CD4-positive, alpha-beta T cell treated with Interleukin-4 for 4 hours (primary cell): ENCODE data around the gene NAT16.
A peak's percentile ranks its signal among the peaks of the same experiment; 100 is the strongest.

ENCODE experiments used
- DNase-seq: peaks from one replicate; pipeline ENCODE4 v3.0.0-alpha.2; 2020

The NAT16 gene

DNA sequence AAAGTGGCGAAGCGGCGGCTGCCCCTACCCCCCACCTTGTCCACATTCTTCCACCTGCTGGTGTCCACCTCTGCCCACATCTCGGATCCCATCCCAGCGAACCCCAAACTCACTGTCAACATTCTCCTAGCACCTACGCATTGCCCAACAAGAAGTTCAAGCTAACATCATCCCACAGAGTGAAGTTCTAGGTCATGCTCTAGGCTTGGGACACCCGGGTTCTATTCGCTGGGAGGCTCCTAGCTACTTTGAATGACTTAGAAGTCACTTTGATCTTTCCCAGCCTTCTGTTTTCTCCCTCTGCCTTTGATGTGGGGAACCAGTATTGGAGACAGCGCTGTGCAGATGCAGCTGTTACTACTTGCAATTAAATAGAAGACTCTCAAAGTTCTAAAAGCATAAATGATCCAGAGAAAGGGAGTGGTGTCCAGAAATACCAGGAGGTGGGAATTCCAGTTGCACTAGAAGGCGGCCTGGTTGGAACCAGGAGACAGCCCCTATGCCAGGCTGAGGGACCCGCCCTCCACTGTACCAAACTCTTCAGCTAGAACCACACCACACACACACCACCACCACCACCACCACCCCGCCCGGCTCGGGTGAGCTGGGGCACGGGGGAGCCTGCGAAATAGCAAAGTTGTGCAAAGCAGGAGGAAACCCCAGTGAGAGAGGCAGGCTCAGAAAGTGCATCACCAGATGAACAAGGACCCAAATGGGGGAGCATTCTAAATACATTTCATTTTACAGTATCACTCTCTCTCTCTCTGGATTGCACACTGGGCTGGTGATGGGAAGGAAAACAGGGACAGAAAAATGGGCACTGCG lies 9.3 kb downstream of the NAT16 start:
- no peak for DNase-seq

DNA sequence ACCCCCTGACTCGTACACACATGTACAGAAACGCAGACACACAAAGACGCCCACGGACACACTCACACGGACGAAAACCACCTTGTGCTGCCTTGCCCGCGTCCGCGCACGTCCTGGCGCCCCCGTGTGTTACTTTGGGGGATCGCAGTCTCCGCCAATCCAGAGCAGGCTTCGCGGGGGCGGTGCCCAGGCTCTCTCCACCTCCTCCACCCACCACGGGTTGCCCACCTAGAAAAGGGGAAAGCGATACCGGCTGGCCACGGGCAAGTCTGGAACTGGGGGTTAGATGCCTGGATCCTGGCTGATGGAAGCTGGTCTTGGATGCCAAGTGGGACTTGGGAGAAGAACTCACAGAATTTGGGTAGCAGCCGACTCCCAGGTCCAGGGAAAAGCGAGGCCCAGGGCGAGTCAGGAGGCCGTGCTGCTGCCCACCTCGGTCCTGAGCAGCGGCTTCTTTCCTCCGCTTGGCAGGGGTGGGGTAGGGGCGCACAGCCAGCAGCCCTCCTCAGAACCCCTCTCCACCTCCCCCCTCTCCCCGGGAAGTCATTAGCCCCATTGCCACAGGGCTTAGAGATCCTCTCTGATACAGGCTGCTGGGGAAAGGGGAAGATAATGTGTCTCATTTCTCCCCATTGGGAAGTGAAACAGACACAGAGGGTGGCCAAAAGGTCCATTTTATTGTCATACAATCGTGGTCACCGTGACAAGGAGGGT lies 10.1 kb downstream of the NAT16 start:
- DNase-seq: peak; percentile 78

DNA sequence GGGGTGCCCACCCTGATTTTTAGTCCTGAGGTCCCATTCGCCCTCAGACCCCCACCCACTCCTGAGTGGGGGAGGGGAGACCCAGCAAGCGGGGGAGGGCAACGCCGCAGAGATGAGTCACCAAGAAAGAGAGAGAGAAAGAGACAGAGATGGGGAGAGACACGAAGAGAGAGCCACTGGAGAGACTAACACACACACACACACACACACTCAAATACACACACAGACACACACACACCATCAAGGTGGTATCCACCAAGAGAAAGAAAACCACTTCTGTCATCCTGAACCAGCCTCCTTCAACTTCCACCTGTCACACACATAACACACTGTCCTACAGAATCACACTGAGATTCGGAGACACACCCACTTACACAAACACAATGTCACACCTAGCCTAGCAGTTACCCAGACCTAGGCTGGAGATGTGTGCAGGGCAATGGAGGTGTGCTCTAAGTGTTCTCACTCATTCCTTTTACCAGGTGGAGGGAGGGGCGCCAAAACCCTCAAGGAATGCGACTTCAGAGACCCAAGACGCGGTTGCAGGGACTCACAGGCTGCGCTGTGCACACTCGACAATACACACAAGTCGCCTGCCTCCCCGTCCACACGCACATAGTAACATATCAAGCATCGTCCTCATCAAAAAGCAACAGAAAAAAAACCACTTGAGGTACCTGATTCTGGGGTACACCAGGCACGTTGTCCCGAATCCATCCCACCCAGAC lies 10.8 kb downstream of the NAT16 start:
- no peak for DNase-seq

DNA sequence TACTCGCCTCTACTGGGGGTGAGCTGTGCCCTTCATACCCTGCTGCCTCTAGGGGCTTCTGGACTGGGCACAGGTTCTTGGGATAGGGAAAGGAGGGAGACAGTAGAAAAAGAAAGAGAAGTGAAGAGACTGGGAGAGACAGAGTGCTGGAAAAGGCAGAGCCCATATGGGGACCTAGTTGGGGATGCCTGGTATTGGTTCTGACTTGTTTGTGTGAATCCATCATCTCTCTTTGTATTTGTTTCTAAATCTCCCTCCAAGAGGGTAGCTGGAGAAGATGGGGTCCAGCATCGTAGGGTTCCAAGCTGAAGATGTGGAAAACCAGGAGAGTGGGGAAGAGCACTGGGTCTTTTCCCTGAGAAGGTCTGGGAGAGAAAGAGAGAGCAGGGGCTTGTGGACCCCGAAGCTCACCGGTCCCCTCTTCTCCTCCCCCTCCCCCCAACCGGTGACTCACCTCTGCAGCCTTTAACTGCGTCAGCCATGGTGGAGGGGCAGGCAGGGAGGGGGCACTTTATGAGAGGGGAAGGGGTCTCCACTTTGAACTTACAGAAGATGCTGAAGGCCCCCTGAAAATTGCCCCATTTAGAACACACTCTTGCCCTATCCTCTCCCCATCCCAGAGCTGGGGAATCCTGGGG lies 11.6 kb downstream of the NAT16 start:
- no peak for DNase-seq

DNA sequence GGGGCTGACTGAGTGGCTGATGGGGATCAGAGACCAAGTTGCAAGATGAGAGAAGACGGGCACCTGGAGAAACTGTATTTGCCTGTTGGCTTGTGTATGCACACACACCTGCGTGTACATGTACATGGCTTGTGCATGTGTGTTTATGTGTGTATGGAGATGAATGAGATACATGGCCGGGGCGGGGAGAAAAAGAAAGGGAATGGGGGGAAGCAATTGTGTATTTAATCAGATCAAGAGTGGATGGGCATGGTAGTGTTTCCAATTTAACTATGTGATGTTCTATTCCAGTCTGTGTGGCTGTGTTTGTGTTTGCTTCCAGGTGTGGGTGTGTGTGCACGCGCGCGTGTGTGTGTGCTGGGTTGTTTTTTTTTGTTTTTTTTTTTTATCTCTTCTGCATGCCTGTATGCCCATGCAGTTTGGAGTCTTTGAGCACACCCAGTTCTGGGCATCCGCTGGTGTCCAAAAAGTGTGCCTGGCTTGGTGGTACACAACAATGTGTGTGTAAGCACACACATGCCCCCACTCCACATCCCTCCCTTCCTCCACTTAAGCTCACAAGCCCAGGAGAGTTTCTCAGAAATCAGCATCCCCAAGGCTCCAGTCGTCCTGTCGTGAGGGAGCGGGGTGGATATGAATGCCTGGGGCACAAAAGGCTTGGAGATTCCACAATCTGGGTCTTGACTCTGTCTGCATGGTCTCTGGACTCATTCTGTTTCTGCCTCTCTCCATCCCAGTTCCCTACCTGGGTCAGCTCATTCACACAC lies 12.3 kb downstream of the NAT16 start:
- no peak for DNase-seq

DNA sequence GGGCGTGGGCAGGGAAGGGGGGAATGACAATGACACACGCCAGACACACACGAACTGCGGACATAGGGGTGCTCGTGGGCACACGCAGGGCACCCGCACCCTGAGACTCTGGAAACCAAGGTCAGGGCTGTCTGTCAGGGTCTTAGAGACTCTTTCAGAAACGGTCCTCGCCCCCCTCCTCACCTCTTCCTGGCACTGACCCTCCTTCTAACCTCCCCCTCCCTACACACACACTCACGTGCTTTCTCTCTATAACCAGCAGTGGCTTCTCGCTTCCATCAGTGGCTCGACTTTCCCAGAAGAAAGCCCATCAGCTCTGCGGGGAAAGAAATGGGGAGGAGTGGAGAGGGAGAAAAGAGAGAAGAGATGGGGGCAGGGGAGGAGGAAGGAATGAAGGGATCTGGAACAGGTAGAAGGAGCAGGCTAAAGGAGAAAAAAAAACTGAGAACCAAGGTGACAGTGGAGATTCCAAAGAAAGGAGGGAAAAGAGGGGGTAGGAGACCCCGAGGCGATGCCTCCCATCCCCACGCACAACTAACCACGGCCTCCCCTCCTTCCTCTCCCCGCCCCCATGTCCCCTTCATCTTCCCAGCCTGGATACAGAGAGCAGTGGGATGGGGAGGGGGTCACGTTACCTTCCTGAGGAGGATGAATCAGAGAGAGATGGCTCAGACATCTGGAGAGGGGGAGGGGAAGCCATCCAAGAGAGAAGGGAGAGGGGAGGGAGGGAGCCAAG lies 13.0 kb downstream of the NAT16 start:
- no peak for DNase-seq

DNA sequence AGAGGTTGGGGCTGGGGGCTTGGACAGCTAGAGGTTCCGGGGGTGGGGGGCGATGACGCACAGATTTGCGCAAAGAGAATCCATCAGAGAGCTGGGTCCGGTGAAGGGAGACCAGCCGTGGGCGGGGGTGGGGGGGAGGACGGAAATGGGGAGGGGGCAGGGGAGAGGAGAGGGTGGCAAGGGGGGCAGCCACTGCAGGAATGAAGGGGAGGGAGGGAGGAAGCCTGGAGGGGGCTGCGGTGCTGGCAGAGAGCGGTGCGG lies 13.5 kb downstream of the NAT16 start:
- DNase-seq: no peak

DNA sequence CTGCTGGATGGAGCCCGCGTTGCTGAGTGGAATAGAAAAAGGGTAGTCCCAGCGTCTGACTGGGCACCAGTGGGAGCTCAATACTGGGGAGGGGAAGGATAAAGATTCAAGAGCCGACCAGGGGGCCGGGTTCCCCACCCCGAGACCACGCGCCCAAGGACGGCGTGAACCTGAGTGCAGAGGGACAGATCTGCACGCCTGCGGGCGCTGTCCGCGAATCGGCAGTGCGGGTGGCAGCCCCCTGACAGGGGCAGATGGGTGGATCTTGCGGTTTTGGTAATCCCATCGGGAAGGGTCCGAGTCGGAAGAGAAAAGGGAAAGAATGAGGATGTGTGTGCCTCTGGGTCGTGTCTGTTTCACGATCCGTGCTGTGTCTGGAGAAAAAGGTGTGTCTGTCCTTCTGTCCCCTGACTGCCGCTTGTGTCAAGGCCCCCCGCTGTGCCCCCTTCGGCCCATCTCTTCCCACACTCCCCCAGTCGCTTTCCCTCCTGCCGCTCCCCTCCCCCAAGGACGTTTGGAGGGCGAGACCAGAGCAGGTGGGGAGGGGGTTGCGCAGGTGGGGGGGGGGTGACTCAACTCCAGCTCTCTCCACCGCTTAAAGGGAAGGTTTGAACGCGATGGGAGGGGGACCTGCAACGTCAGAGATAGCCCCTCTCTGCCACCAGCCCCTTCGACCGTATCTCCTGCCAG lies 14.0 kb downstream of the NAT16 start:
- DNase-seq: no peak

DNA sequence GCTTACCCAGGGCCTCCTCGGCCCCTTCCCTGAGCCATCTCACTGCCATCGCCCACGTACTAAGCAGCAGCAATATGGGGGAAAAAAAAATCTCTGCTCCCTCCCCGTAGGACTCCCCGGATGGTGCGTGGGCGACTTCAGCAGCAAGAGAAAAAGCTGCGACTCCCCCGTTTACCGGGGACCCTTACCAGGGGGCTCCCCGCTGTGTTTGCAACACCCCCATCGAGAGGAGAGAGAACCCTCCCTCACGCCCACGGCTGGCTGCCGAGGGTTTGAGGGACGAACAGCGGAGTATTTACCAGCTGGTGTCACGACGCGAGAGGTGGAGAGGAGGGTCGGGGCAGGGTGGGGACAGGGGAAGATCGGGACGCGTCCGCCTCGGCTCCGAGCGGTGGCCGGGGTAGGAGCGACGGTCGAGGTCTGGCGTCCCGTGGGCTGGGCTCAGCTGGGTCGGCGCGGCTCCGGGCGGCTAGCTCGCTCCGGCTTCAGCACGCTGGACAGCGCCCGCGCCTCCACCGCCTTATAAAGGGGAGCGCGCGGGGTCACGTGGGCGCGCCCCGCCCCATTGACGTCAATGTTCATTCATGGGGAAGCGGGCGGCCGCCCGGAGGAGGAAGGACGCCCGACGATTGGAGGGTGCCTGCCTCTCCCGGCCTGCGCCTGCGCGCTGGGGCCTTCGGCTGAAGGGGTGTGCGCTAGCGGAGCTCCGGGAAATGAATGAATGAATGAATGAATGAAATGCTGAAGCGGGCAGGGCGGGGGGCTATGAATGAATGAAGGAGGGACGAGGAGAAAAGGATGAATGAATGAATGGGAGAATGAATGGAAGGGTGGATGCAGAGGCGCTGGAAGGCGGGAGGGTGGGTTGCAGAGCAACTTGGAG lies 14.8 kb downstream of the NAT16 start, which contains the start of gene VGF:
Gene VGF, minus strand, starts transcription at position 495 of the 883 bp plus-strand sequence. CDS start 726 bp downstream, outside the sequence.
- DNase-seq: peak; percentile 90

DNA sequence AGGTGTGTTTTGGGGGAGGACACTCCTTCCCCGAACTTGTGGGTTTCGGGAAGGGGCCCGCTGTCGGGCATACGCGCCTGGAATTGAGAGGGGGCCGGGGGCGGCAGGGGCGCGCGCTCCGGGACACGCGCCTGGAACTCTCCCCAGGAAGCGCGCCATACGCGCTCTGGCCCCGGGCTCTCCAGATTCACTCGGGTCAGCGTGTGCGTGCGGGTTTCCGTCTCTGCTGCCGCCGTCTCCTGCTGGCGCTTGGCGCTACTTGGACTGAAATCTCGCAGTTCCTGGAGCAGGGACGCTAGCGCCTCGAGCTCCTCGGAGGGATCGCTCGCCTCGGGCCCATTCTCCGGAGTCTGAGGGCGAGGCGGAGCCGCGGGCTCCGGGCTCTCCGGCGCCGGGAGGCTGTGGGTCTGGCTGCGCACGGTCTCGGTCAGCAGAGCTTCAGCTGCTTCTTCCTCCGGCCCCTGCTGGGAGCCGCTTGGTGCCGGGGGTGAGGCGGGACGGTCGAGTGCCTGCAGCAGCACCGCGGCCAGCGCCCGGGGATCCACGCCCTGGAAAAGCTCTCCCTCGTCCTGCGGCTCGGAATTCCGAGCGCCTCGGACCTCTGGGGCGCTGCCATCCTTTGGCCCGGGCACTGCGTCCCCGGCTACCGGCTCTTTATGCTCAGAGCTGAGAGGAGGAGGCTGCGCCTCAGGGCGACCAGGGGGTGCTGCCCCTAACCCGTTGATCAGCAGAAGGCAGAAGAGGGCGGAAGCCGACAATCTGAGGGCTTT lies 15.8 kb downstream of the NAT16 start:
- no peak for DNase-seq

DNA sequence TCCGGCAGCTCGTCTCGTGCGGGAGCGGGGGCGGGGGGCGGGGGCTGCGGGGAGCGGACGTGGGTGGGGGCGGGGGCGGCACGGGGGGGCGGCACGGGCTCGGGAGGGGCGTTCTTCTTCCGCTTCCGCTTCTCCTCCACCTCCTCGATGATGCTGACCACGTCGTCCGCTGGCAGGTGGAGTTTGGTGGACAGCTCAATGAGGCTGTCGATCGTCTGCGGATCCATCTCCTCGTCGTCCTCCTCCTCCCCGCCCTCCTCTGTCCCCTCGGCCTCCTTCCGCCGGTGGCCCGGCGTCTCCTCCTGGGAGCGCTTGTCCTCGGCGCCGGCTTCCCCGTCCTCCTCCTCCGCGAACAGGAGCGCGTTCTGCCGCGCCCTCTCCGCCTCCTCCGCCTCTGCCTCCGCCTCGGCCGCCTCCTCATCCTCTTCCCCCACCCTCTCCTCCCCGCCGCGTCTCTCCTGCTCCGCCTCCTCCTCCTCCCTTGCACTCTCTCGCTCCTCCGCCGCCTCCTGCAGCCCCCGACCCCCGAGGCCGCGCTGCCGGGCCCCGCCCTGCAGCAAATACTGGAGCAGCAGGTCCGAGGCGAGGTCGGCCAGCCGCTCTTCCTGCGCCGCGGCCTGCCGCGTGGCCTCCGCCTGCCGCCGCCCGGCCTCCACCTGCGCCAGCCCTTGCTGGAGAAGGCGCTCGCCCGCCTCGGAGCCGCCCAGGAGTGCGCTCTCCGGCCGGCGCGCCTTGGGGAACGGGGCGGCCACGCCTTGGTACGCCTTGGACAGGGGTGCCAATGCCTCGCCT lies 16.6 kb downstream of the NAT16 start:
- no peak for DNase-seq

DNA sequence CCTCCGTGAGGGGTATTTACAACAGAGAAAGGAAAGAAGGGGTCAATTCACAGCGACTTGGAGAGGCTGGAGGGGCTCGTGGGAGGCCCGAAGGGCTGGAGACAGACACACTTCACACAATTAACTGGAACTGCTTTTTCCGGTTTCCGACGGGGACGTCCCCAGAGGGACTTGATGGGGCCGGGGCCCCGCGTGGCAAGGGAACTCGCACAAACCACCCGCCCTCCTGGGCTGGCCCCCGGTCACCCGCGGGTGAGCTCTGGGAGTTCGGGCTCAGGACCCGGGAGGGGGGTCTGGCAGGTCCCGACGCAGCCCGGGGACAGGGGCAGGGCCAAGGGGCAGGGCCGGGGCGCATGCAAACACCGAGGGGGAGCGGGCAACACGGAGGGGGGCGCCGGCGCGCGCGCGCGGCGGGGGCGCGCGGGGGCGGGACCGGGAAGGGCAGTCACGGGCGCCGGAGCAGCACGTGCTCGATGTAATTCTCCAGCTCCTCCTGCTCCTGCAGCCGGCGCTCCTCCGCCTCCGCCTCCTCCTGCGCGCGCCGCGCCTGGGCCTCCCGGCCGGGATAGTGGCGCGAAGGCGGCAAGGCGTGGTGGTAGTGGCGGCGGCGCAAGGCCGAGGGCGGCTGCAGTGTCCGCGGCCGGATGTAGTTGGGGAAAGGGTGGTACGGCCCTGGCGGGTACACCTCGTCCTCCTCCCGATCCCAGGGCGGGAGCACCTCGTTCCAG lies 17.4 kb downstream of the NAT16 start:
- no peak for DNase-seq

DNA sequence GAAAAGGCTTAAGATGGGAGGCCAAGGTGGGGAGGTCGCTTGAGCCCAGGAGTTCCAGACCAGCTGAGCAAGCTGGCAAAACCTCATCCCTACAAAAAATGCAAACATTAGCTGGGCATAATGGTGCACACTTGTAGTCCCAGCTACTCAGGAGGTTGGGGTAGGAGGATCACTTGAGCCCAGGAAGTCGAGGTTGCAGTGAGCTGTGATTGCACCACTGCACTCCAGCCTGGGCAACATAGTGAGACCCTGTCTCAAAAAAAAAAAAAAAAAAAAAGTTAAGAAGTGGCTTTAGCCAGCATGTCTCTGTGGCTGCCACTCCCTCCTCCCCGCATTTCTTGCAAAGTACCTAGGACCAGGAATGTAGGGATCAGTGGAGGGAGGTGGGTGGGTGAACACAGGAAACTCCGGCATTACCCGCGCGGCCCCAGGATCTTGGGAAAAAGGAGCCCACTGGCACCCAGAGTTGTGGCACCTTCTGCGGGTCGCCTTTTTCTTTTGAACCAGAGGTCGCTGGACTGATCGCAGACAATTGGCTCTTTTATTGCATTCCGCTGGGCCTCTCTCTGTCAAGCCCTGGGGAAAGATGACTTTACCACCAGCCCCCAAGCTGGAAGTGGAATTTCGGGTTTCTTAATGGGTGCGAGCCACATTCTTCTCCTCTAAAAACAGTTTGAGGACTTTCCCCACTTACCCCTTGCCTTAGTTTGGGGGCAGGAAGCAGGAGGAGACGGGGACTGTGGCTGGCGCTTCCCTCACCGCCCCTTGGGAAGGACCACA lies 18.2 kb downstream of the NAT16 start:
- no peak for DNase-seq

DNA sequence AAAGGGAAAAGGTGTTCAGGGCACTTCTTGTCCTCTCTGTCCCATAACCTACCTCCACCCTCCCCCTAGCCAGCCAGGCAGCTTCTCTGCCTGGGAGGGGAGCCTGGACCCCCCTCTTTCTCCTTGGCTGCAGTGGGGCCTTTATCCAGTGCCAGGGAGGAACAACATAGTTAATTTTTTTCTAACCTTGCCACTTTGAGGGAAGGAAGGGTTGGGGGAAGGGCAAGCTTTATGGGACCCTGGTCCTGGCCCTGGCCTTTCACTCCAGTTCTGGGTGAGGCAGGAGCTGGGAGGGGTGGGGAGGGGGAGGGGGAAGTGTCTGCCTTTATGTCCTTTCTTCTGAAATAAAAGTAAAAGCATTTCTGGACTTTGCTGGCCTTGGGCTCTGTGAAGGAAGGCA lies 19.2 kb downstream of the NAT16 start:
- DNase-seq: no peak

DNA sequence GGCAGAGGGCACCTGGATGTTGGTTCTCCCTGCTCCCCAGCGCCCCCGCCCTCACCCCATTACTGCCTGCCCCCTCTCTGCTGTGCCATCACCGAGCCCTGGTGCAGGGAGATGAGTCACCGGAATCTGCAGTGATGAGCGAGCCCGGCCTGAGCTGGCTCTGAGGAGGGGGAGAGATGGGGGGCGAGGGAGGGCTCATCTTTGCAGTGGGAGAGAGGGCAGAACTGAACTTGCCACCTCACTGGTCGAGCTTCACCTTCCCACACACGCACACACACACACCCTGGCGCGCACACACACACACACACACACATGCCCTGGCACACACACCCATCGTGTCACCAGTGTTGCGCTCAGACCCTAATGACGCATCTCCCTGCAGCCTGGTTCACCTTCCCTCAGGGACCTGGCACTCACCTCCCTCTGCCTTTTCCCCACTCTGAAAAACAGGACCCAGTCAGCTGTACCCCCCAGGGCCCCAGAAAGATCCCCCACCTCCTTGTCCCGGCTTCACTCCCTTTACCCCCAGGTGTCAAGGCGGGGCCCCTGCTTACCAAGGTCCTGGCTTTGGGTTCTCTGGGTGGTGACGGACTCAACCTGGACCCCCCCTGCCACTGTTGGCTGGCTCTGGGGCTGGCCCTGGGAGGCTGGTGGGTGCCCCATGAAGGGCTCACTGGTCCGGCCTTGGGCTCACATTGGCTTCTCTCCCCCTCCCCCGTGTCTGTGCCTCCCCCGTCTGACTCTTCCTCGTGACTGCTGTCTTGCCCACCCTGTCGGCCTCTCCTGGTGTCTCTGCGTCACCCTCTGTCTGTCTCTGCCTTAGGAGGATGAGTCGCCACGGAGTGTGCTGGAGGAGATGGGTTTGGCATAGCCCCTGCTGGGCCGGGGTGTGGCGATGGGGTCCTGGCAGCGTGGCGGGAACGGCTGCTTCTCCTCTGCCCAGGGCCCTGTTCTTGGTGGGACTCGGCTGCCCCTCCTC lies 20.1 kb downstream of the NAT16 start:
- no peak for DNase-seq
